HEK293 (cell line): ENCODE measurements around the gene SNTB2.

ENCODE experiments used
- SETDB1 ChIP-seq: IDR thresholded peaks from one replicate; pipeline ENCODE4 v1.6.1; 2017; ENCODE audit warnings: mild to moderate bottlenecking, low read length, moderate library complexity, mixed read lengths; ENCODE audit not compliant: insufficient read length
- SP2 ChIP-seq: fragments of 450-650 bp; formaldehyde crosslinking; IDR thresholded peaks from 2 replicates; pipeline ENCODE4 v1.5.1; 2016; ENCODE audit warnings: missing biosample characterization, missing genetic modification characterization
- ZNF10 ChIP-seq: fragments of 450-650 bp; formaldehyde crosslinking; IDR thresholded peaks from 2 replicates; pipeline ENCODE4 v1.5.1; 2017; ENCODE audit warnings: missing biosample characterization, missing genetic modification characterization
- ZNF146 ChIP-seq: fragments of 450-650 bp; formaldehyde crosslinking; IDR thresholded peaks from 2 replicates; pipeline ENCODE4 v1.5.1; 2016; ENCODE audit warnings: missing biosample characterization, missing genetic modification characterization
- ZNF266 ChIP-seq: fragments of 450-650 bp; formaldehyde crosslinking; IDR thresholded peaks from 2 replicates; pipeline ENCODE4 v1.5.1; 2016; ENCODE audit warnings: missing biosample characterization, missing genetic modification characterization, low read depth
- ZNF629 ChIP-seq: fragments of 450-650 bp; formaldehyde crosslinking; IDR thresholded peaks from 2 replicates; pipeline ENCODE4 v1.5.1; 2017; ENCODE audit warnings: missing biosample characterization, missing genetic modification characterization
- ZNF664 ChIP-seq: fragments of 450-650 bp; formaldehyde crosslinking; IDR thresholded peaks from 2 replicates; pipeline ENCODE4 v1.5.1; 2016; ENCODE audit warnings: missing biosample characterization, missing genetic modification characterization
- TF ChIP-seq, protein P1 (sequence below): fragments of 450-650 bp; formaldehyde crosslinking; IDR thresholded peaks from 2 replicates; pipeline ENCODE4 v1.5.1; 2016; ENCODE audit warnings: missing biosample characterization, missing genetic modification characterization
- TF ChIP-seq, protein P2 (sequence below): fragments of 450-650 bp; formaldehyde crosslinking; IDR thresholded peaks from 2 replicates; pipeline ENCODE4 v1.5.1; 2016; ENCODE audit warnings: missing biosample characterization, missing genetic modification characterization
- TF ChIP-seq, protein P3 (sequence below): fragments of 450-650 bp; formaldehyde crosslinking; IDR thresholded peaks from 2 replicates; pipeline ENCODE4 v1.5.1; 2016; ENCODE audit warnings: missing biosample characterization, missing genetic modification characterization
- TF ChIP-seq, protein P4 (sequence below): fragments of 450-650 bp; formaldehyde crosslinking; conservative IDR thresholded peaks from 2 replicates; pipeline ENCODE4 v1.5.1; 2016; ENCODE audit warnings: low read depth, missing biosample characterization, missing genetic modification characterization
- TF ChIP-seq, protein P5 (sequence below): fragments of 450-650 bp; formaldehyde crosslinking; IDR thresholded peaks from 2 replicates; pipeline ENCODE4 v1.5.1; 2016; ENCODE audit warnings: missing biosample characterization, missing genetic modification characterization
- TF ChIP-seq, protein P6 (sequence below): sonication (generic); formaldehyde crosslinking; IDR thresholded peaks from 2 replicates; pipeline ENCODE4 v1.8.1; 2022; ENCODE audit warnings: mild to moderate bottlenecking, moderate library complexity, missing genetic modification reagents

DNA sequence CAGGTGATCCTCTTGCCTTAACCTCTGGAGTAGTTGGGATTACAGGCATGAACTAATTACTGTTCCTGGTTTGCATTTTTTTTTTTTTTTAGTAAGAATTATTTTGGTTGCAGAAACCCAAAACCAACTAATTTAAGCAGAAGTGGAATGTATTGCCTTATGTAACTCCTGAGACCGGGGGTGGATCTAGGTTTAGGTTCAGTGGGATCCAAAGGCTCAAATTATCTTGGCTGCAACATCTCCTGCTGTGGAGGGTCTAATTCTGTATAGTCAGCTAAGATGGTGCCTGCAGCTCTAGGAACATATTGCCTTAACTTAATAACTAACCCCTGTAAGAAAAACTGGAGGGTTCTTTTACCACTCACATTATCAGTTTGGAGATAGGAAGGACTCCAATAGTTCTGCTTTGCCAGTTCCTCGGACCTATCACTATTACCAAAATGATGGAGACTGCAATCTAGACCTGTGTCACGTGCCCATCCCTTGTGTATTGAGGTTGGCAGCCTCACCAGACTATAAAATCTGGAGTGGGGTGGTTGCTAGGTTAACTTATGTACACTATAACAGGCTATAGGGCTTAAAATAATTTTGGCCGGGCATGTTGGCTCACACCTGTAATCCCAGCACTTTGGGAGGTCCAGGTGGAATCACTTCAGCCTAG lies 8.5 kb downstream of the SNTB2 start:
- TF ChIP-seq, protein P1, sequence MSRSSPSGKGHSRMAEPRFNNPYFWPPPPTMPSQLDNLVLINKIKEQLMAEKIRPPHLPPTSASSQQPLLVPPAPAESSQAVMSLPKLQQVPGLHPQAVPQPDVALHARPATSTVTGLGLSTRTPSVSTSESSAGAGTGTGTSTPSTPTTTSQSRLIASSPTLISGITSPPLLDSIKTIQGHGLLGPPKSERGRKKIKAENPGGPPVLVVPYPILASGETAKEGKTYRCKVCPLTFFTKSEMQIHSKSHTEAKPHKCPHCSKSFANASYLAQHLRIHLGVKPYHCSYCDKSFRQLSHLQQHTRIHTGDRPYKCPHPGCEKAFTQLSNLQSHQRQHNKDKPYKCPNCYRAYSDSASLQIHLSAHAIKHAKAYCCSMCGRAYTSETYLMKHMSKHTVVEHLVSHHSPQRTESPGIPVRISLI, result no peak
- TF ChIP-seq ZNF664 (tag by site-specific recombination) (peak; percentile 55; the same call in 1 of the 2 replicates), ZNF629 (no peak), ZNF266 (no peak), ZNF10 (tag by site-specific recombination) (no peak), SP2 (tag by site-specific recombination) (no peak), SETDB1 (no peak), ZNF146 (tag by site-specific recombination) (no peak)
- TF ChIP-seq, protein P2, sequence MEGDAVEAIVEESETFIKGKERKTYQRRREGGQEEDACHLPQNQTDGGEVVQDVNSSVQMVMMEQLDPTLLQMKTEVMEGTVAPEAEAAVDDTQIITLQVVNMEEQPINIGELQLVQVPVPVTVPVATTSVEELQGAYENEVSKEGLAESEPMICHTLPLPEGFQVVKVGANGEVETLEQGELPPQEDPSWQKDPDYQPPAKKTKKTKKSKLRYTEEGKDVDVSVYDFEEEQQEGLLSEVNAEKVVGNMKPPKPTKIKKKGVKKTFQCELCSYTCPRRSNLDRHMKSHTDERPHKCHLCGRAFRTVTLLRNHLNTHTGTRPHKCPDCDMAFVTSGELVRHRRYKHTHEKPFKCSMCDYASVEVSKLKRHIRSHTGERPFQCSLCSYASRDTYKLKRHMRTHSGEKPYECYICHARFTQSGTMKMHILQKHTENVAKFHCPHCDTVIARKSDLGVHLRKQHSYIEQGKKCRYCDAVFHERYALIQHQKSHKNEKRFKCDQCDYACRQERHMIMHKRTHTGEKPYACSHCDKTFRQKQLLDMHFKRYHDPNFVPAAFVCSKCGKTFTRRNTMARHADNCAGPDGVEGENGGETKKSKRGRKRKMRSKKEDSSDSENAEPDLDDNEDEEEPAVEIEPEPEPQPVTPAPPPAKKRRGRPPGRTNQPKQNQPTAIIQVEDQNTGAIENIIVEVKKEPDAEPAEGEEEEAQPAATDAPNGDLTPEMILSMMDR (tag by site-specific recombination), result no peak
- TF ChIP-seq, protein P3, sequence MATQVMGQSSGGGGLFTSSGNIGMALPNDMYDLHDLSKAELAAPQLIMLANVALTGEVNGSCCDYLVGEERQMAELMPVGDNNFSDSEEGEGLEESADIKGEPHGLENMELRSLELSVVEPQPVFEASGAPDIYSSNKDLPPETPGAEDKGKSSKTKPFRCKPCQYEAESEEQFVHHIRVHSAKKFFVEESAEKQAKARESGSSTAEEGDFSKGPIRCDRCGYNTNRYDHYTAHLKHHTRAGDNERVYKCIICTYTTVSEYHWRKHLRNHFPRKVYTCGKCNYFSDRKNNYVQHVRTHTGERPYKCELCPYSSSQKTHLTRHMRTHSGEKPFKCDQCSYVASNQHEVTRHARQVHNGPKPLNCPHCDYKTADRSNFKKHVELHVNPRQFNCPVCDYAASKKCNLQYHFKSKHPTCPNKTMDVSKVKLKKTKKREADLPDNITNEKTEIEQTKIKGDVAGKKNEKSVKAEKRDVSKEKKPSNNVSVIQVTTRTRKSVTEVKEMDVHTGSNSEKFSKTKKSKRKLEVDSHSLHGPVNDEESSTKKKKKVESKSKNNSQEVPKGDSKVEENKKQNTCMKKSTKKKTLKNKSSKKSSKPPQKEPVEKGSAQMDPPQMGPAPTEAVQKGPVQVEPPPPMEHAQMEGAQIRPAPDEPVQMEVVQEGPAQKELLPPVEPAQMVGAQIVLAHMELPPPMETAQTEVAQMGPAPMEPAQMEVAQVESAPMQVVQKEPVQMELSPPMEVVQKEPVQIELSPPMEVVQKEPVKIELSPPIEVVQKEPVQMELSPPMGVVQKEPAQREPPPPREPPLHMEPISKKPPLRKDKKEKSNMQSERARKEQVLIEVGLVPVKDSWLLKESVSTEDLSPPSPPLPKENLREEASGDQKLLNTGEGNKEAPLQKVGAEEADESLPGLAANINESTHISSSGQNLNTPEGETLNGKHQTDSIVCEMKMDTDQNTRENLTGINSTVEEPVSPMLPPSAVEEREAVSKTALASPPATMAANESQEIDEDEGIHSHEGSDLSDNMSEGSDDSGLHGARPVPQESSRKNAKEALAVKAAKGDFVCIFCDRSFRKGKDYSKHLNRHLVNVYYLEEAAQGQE (tag by site-specific recombination), result no peak
- TF ChIP-seq, protein P4, sequence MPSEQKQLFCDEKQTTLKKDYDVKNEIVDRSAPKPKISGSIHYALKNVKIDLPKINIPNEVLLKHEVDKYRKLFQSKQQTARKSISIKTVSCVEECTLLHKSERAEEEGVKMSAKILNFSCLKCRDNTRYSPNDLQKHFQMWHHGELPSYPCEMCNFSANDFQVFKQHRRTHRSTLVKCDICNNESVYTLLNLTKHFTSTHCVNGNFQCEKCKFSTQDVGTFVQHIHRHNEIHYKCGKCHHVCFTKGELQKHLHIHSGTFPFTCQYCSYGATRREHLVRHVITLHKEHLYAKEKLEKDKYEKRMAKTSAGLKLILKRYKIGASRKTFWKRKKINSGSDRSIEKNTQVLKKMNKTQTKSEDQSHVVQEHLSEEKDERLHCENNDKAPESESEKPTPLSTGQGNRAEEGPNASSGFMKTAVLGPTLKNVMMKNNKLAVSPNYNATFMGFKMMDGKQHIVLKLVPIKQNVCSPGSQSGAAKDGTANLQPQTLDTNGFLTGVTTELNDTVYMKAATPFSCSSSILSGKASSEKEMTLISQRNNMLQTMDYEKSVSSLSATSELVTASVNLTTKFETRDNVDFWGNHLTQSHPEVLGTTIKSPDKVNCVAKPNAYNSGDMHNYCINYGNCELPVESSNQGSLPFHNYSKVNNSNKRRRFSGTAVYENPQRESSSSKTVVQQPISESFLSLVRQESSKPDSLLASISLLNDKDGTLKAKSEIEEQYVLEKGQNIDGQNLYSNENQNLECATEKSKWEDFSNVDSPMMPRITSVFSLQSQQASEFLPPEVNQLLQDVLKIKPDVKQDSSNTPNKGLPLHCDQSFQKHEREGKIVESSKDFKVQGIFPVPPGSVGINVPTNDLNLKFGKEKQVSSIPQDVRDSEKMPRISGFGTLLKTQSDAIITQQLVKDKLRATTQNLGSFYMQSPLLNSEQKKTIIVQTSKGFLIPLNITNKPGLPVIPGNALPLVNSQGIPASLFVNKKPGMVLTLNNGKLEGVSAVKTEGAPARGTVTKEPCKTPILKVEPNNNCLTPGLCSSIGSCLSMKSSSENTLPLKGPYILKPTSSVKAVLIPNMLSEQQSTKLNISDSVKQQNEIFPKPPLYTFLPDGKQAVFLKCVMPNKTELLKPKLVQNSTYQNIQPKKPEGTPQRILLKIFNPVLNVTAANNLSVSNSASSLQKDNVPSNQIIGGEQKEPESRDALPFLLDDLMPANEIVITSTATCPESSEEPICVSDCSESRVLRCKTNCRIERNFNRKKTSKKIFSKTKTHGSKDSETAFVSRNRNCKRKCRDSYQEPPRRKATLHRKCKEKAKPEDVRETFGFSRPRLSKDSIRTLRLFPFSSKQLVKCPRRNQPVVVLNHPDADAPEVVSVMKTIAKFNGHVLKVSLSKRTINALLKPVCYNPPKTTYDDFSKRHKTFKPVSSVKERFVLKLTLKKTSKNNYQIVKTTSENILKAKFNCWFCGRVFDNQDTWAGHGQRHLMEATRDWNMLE (tag by site-specific recombination), result no peak
- TF ChIP-seq, protein P5, sequence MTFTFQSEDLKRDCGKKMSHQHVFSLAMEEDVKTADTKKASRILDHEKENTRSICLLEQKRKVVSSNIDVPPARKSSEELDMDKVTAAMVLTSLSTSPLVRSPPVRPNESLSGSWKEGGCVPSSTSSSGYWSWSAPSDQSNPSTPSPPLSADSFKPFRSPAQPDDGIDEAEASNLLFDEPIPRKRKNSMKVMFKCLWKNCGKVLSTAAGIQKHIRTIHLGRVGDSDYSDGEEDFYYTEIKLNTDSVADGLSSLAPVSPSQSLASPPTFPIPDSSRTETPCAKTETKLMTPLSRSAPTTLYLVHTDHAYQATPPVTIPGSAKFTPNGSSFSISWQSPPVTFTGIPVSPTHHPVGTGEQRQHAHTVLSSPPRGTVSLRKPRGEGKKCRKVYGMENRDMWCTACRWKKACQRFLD (tag by site-specific recombination), result no peak
- TF ChIP-seq, protein P6, sequence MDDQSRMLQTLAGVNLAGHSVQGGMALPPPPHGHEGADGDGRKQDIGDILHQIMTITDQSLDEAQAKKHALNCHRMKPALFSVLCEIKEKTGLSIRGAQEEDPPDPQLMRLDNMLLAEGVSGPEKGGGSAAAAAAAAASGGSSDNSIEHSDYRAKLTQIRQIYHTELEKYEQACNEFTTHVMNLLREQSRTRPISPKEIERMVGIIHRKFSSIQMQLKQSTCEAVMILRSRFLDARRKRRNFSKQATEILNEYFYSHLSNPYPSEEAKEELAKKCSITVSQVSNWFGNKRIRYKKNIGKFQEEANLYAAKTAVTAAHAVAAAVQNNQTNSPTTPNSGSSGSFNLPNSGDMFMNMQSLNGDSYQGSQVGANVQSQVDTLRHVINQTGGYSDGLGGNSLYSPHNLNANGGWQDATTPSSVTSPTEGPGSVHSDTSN (CRISPR knock-in tag), result no peak
